GM12801 (cell line): ENCODE data around the gene PDXK.

ENCODE experiments used
- TF ChIP-seq, protein P1 (sequence below): IDR thresholded peaks from one replicate; pipeline ENCODE4 v1.5.1; 2011; ENCODE audit warnings: control low read depth; ENCODE audit not compliant: insufficient read length; ENCODE audit errors: extremely low read depth

Gene PDXK

DNA sequence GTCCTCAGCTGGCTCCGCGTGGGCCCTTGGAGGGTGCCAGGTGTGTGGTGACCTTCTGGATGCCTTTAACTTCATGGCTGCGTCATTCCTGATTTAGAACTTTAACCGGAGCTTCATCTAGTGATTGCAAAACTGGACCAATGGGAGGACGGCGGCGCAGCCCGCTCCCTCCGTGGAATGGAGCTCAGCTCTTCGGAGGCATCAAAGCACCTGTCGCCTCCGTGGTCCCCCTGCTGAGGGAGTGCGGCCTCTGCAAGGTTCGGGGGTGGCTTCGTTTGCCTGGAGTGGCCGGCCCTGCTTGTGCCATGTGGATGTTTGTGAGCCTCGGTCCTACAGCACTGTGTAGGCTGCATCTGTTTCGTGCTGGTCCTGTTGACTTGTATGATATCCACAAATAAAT, 43.0 kb downstream of the PDXK start:
- TF ChIP-seq, protein P1, sequence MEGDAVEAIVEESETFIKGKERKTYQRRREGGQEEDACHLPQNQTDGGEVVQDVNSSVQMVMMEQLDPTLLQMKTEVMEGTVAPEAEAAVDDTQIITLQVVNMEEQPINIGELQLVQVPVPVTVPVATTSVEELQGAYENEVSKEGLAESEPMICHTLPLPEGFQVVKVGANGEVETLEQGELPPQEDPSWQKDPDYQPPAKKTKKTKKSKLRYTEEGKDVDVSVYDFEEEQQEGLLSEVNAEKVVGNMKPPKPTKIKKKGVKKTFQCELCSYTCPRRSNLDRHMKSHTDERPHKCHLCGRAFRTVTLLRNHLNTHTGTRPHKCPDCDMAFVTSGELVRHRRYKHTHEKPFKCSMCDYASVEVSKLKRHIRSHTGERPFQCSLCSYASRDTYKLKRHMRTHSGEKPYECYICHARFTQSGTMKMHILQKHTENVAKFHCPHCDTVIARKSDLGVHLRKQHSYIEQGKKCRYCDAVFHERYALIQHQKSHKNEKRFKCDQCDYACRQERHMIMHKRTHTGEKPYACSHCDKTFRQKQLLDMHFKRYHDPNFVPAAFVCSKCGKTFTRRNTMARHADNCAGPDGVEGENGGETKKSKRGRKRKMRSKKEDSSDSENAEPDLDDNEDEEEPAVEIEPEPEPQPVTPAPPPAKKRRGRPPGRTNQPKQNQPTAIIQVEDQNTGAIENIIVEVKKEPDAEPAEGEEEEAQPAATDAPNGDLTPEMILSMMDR = no peak

DNA sequence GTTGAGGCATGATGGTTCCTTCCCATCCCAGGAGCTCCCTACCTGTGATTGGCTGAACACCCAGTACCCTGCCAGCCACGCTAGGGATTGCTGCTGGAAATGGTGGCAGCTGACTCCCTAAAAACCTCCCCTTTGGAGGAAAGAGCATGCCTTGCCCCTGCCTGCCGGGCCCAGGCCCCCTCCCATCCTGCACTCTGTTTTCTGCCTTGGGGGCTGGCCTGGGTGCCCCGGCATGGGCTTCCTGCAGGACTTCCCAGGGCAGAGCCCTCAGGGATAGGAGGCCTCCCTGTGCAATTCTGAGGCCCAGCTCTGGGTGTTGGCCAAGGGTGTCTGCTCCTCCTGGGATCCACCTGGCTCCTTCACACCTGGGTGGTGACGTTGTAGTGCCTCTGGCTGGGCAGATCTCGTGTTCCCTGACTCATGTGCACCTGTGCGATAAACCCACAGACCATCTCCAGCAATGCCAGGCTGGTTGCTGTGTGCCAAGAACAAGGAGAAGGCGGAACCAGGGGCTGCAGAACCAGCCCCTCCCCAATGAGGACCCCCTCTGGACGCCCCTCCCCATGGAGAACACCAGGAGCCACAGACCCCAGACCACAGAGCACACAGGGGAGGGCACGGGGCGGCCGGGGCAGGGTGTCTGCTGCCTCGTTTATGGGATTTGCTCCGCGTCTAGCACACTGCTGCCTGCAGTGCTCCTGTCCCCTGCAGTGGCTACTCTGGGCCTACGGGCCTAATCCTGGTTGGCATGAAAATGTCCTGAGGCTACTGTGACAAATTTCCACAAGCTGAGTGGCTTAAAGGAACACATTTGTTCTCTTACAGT, 43.6 kb downstream of the PDXK start:
- TF ChIP-seq, protein P1 = no peak

DNA sequence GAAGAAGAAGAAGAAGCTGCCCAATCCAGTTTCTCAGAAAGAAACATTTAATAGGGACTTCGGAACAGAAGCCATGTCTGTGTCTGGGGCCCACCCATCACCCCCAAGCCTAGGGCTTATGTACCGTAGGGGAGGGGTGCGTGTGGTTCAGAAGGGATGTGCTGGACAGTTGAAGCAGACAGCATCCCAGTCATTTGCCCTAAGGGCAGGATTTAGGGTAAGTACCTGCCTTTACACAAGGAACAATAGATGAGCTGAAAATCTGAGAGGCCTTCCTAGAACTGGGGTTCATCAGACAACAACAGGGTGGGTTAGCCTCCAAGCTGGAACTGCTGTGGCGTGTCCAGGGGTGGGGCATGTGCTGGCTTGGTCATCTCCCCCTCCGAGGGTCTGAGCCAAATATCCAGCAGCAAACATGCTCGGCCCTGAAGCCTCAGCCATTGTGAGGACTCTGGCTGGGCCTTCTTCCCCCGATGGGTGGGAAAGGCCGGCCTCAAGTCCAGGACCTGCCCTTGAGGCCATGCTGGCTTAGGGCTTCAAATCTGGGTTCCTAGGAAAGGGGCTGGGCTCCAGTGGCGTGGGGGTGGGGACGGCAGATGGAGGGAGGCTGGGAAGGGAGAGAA, 45.1 kb downstream of the PDXK start:
- TF ChIP-seq, protein P1 = no peak

DNA sequence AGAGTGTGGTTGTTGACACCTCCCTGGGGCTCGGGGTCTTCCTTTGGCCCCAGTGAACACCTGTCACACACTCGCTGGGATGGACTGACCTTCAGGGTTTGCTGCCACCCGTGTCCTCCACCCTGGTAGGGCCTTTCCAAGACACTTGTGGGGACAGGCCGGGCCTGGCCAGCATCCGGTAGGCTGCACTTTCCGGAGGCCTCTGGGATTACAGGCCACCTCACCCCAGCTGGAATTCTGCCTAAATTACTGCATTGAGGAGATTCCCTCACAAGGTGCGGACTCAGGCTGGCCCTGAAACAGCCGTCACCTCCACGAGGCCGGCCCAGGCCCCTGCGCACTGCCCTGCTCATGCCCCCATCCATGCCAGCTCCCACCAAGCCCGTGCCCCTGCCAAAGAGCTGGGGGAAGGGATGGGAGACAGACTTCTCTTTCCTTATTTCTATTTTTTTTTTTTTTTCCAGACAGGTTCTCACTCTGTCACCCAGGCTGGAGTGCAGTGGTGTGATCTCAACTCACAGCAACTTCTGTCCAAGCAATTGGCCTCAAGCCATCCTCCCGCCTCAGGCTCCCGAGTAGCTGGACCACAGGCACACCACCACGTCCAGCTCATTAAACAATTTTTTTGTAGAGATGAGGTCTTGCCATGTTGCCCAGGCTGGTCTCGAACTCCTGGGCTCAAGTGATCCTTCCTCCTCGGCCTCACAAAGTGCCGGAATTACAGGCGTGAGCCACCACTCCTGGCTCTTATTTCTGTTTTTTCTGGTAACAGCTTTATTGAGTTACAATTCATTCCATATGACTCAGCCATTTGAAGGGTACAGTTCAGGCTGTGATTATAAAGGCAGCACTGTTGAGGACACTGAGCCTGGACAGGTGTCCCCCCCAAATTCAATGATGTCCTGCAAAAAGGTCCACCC, 45.9 kb downstream of the PDXK start:
- TF ChIP-seq, protein P1 = no peak

DNA sequence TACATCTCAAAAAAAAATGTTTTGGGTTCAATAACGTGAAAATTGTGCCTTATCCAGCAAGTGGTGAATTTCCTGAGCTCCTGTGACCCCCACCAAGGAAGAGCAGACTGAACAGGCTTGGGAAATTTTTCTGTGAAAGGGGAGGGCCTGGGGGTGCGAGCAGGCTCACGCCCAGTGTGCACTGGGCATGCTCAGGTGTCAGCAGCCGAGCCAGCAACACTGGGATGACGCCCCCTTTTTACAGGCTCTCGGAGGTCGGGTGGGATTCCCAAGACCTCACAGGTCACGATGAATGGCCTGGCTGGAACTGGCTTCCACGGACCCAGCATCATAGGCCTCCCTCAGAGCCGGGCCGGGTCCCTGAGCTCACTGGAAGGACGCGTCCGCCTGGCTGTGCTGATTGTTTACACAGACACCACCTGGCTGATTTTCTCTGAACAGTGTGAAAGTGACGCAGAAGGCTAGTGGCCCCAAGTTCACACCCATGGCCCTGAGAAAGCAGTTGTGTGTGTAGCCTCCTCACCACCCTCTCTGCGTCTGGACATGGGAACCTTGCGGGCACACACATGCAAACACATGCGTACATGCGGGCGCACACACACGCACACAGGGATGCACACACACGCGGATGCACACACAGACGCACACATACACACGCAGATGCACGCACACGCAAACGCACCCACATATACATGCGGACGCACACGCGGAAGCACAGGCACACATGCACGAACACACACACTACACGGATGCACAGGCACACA, 48.0 kb downstream of the PDXK start:
- TF ChIP-seq, protein P1 = no peak

DNA sequence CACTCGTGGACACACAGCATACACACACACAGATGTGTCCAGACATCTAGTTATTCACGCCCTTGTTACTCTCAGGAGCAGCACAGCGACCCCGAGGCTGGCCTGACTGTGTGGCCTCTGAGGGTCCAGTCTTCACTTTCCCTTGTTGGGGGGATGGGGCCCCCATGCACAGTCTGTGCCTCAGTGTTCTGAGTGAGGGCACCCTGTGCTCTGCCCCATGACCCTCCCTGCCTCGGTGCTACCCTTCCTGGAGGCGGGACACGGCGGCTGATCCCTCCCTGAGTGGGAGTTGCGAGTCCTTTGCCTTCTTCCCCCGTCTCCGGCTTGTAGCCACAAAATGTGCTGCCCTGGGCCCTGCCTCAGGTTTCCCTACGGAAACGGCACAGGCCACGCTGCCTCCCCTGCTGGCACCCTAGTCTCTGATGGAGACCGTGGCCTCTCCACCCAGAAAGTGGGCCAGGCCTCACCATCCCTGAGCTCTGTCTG, 48.6 kb downstream of the PDXK start:
- TF ChIP-seq, protein P1 = no peak
